ENCODE data around the gene LALBA.

- TF ChIP-seq EP300 (IDR thresholded peaks at IDR 0.05) = no peak
- TF ChIP-seq CTCF (IDR thresholded peaks at IDR 0.05) = no peak
- no peak for TF ChIP-seq POLR2AphosphoS5 (IDR thresholded peaks at IDR 0.05)
These were observed 30.7 kb upstream of the LALBA start for GRCh38 chr12:48600552-48600951.
